Measurements from ENCODE around the gene MORN4.

Gene MORN4

GRCh38 chr10:97582169-97582568 is 51.1 kb downstream of the MORN4 start:
- no peaks in the 10 kb centered on the region for H3K9me2 ChIP-seq (replicated peaks; ENCODE audit: control insufficient read depth, low read length)
- no peak overlapping the region for H3K27ac ChIP-seq (ENCODE audit: low read depth, low read length)
- no peaks in the 10 kb centered on the region for H3K79me2 ChIP-seq (ENCODE audit: control insufficient read depth, low read length)
- no peaks in the 10 kb centered on the region for H3F3A ChIP-seq (ENCODE audit: control insufficient read depth, insufficient read depth)
- no peak overlapping the region for H3K4me3 ChIP-seq (ENCODE audit: low read length)
- H3K9me3 ChIP-seq (ENCODE audit: control insufficient read depth, insufficient read depth, low read length): no peaks in the 10 kb centered on the region
- no peaks in the 10 kb centered on the region for H3K4me1 ChIP-seq (ENCODE audit: control insufficient read depth, low read length)
- H3K27me3 ChIP-seq (ENCODE audit: control insufficient read depth, low read length): no peaks in the 10 kb centered on the region; the same call in 1 of the 2 replicates
- H3K4me2 ChIP-seq (ENCODE audit: low read length): no peak overlapping the region
- H3K36me3 ChIP-seq (ENCODE audit: control insufficient read depth, low read length): no peaks in the 10 kb centered on the region
- TF ChIP-seq, protein P1, sequence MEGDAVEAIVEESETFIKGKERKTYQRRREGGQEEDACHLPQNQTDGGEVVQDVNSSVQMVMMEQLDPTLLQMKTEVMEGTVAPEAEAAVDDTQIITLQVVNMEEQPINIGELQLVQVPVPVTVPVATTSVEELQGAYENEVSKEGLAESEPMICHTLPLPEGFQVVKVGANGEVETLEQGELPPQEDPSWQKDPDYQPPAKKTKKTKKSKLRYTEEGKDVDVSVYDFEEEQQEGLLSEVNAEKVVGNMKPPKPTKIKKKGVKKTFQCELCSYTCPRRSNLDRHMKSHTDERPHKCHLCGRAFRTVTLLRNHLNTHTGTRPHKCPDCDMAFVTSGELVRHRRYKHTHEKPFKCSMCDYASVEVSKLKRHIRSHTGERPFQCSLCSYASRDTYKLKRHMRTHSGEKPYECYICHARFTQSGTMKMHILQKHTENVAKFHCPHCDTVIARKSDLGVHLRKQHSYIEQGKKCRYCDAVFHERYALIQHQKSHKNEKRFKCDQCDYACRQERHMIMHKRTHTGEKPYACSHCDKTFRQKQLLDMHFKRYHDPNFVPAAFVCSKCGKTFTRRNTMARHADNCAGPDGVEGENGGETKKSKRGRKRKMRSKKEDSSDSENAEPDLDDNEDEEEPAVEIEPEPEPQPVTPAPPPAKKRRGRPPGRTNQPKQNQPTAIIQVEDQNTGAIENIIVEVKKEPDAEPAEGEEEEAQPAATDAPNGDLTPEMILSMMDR (IDR thresholded peaks at IDR 0.05; ENCODE audit: low read depth, low read length, poor library complexity, severe bottlenecking): no peak
- no peak for TF ChIP-seq EZH2phosphoT487 (IDR thresholded peaks at IDR 0.05; ENCODE audit: borderline replicate concordance, low read length)
- no peaks in the 10 kb centered on the region for H4K20me1 ChIP-seq (ENCODE audit: control insufficient read depth, insufficient read depth, low read depth, low read length)

DNA sequence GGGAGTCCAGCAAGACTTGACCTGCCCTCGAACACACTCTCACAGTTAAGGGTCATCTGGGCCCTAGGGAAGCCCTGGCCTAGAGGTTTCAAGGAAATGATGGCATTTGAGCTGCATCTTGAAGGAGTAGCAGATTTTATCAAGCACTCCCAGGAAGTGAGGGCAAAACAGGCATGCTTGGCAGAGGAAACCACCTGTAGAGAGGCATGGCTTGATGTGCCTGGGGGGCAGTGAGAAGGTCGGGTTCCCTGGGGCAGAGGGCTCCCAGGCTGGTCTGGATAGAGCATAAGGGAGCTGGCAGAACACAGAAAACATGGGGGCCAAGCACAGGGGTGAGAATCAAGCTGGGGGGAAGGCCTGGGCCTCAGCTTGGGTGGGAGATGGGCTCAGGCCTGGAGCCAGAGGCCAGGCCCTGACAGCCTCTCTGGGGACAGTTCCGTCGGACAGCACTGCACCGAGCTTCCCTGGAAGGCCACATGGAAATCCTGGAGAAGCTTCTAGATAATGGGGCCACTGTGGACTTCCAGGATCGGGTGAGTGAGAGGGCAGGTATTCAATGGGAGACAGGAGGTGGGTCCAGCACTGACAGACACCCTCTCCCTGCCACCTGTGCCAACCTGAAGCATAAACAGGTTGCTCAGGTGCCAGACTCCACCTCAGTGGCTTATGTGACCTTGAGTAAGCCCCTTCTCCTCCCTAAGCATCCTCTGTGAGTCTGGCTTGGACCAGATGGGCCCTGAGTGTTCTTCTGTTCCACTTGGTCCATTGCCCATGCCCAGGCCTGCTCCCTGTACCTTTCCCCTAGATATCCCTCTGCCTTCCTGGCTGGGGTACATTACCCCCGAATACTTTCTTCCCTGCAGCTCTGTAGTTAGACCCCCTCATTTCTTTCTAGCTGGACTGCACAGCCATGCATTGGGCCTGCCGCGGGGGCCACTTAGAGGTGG is 52.6 kb downstream of the MORN4 start:
- H4K20me1 ChIP-seq (ENCODE audit: control insufficient read depth, insufficient read depth, low read depth, low read length): no peaks in the 10 kb centered on the region
- no peak overlapping the region for H3K4me3 ChIP-seq (ENCODE audit: low read length)
- H3K9me3 ChIP-seq (ENCODE audit: control insufficient read depth, insufficient read depth, low read length): no peaks in the 10 kb centered on the region
- no peaks in the 10 kb centered on the region for H3K79me2 ChIP-seq (ENCODE audit: control insufficient read depth, low read length)
- H3K27ac ChIP-seq (ENCODE audit: low read depth, low read length): no peak overlapping the region
- H3K9me2 ChIP-seq (replicated peaks; ENCODE audit: control insufficient read depth, low read length): no peaks in the 10 kb centered on the region
- no peak overlapping the region for H3K4me2 ChIP-seq (ENCODE audit: low read length)
- H3K36me3 ChIP-seq (ENCODE audit: control insufficient read depth, low read length): no peaks in the 10 kb centered on the region
- H3K27me3 ChIP-seq (ENCODE audit: control insufficient read depth, low read length): peaks cover 4% of the 10 kb centered on the region; the same call in 1 of the 2 replicates
- no peaks in the 10 kb centered on the region for H3K4me1 ChIP-seq (ENCODE audit: control insufficient read depth, low read length)
- no peak for TF ChIP-seq EZH2phosphoT487 (IDR thresholded peaks at IDR 0.05; ENCODE audit: borderline replicate concordance, low read length)
- TF ChIP-seq, protein P1 (IDR thresholded peaks at IDR 0.05; ENCODE audit: low read depth, low read length, poor library complexity, severe bottlenecking): no peak
- H3F3A ChIP-seq (ENCODE audit: control insufficient read depth, insufficient read depth): no peaks in the 10 kb centered on the region

DNA sequence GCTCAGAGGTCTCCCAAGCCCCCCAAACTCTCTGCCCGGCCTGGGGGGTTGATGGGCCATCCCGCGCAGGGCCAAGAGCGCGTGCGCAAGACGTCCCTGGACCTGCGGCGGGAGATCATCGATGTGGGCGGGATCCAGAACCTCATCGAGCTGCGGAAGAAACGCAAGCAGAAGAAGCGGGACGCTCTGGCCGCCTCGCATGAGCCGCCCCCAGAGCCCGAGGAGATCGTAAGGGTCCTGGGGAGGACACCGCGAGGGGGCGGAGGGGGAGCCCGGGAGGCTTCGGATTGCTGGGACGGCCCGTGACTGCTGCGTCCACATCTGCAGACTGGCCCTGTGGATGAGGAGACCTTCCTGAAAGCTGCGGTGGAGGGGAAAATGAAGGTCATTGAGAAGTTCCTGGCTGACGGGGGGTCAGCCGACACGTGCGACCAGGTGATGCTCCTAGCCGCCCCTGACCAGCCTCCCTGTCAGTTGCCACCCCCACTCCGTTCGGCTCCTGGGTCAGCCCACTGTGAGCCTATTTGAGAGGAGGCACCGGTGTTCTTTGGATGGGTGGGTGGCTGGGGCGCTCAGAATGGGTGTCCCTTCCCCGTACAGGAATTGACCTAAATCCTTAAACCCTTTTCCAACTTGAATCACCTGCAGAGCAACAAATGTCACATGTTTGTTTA is 55.0 kb downstream of the MORN4 start:
- H4K20me1 ChIP-seq (ENCODE audit: control insufficient read depth, insufficient read depth, low read depth, low read length): no peaks in the 10 kb centered on the region
- H3K9me2 ChIP-seq (replicated peaks; ENCODE audit: control insufficient read depth, low read length): no peaks in the 10 kb centered on the region
- no peak overlapping the region for H3K4me2 ChIP-seq (ENCODE audit: low read length)
- TF ChIP-seq, protein P1 (IDR thresholded peaks at IDR 0.05; ENCODE audit: low read depth, low read length, poor library complexity, severe bottlenecking): no peak
- TF ChIP-seq EZH2phosphoT487 (IDR thresholded peaks at IDR 0.05; ENCODE audit: borderline replicate concordance, low read length): no peak
- no peaks in the 10 kb centered on the region for H3K36me3 ChIP-seq (ENCODE audit: control insufficient read depth, low read length)
- no peaks in the 10 kb centered on the region for H3F3A ChIP-seq (ENCODE audit: control insufficient read depth, insufficient read depth)
- H3K79me2 ChIP-seq (ENCODE audit: control insufficient read depth, low read length): no peaks in the 10 kb centered on the region
- H3K9me3 ChIP-seq (ENCODE audit: control insufficient read depth, insufficient read depth, low read length): no peaks in the 10 kb centered on the region
- H3K27me3 ChIP-seq (ENCODE audit: control insufficient read depth, low read length): peaks cover 4% of the 10 kb centered on the region; the same call in 1 of the 2 replicates
- no peak overlapping the region for H3K4me3 ChIP-seq (ENCODE audit: low read length)
- H3K27ac ChIP-seq (ENCODE audit: low read depth, low read length): no peak overlapping the region
- no peaks in the 10 kb centered on the region for H3K4me1 ChIP-seq (ENCODE audit: control insufficient read depth, low read length)
